NCI-H1930 (cell line): ENCODE measurements around the gene COL4A2.
"Not testable (repeated sequence)": the region's sequence is repeated elsewhere in the genome, so short reads cannot be mapped to it uniquely, and the experiment has no call there.

ENCODE experiments used
- DNase-seq, 2 experiments: peaks; one replicate each; lab custom pipeline; 2025; lab: John Stamatoyannopoulos, UW

COL4A2 gene

DNA sequence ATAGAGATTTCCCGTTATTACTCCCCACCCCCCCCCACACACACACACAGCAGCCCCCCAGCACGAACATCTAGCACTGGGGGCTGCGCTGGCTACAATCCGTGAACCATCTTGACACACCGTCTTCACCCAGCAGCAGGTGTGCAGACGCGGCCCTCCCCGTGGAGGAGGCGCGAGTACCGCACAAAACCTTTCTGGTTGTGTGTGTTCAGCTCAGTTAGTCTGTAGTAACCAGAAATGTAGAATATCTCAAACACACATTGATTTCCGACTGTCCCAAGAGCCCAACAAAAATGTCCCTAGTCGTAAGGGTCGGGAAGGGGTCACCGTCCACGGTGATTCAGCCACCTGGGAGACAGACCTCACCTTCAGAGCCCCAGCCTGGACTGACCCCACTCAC is 131.7 kb downstream of the COL4A2 start:
- no peak for DNase-seq

DNA sequence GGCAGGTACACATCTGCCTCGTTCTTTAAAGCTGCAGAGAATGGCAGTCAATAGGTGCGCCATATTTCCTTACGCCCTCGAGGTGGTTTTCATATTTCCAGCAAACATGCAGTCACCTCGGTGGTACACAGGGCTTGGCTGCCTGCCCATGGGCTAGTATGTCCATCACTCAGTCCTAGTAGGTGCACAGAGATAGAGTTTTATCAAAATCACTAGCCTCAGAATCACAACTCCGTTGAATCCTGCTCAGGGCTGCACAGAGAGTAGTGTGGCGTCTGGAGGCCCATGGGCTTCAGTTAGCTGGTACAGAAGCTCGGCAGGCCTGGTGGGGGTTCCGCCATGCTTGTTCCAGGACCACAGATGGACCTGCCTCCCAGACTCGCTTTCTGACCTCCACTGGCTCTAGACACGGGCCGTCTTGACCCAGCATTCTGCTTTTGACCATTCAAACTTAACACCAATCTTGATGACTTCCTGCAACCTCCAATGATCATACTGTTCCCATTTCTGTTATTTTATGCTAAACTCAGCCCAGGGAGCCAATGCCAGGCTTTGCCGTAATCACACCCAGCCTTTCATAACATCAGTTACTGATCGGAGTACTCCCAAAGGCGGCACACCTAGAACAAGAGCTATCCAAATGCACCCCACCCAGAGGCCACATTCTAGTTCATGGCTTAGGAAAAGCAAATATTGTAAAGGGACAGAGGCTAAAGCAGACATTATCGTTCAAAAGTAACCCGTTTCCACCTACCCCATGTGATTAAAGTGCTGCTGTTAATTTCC is 134.1 kb downstream of the COL4A2 start:
- no peak for DNase-seq

DNA sequence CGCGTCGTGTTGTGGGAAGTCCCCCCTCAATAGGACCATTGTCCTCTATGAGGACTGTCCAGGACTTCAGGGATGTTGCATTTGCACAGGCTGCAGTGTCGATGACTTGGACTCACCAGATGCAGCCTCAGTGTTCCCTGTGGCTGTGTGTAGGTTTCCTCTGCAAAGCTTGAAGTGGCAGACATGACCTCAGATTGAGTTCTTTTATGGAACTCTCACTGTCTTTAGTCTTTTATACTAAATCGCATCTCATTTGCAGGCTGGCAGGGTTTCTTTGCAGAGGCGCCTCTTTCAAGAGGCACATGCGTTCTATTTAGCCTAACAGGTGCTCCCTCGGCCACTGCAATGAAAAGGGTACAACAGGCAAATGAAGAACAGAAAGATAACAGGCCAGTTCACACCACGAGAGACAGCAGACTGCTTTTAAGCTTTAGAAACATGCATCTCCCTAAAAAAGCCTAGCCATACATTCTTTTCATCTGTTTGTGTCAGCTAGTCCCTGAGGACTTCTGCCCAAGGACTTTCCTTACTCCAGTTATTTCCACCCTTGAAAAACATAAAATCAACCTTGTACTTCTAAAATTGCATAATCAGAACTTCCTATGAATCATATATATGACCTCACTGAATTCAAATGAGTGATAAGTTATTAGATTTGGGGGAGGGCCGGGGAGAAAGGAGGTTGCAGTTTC is 136.0 kb downstream of the COL4A2 start:
- no peak for DNase-seq

- DNase-seq: no peak
Measured at GRCh38 chr13:110443622-110444225, 136.6 kb downstream of the COL4A2 start.

- DNase-seq: no peak
Measured at GRCh38 chr13:110444226-110444653, 137.2 kb downstream of the COL4A2 start.

GRCh38 chr13:110445183-110445582 is 138.1 kb downstream of the COL4A2 start:
- no peak for DNase-seq

GRCh38 chr13:110445722-110446574 is 138.9 kb downstream of the COL4A2 start:
- no peak for DNase-seq

DNA sequence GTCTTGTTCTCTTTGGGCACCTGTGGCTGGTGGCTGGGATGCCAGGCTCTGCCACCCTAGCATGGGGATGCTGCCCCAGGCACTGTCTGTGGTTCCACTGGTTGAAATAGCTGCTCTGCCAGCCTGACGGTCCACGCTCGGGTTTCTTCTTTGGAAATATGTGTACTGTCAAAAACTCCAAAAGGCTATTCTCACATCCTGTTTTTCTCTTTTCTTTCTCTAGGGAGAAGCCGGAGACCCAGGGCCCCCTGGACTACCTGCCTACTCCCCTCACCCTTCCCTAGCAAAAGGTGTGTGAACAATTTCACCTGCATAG is 139.4 kb downstream of the COL4A2 start:
- no peak for DNase-seq

- DNase-seq: no peak
Measured at GRCh38 chr13:110447058-110447511, 140.0 kb downstream of the COL4A2 start.

GRCh38 chr13:110447801-110448200 is 140.7 kb downstream of the COL4A2 start:
- DNase-seq: no peak

DNA sequence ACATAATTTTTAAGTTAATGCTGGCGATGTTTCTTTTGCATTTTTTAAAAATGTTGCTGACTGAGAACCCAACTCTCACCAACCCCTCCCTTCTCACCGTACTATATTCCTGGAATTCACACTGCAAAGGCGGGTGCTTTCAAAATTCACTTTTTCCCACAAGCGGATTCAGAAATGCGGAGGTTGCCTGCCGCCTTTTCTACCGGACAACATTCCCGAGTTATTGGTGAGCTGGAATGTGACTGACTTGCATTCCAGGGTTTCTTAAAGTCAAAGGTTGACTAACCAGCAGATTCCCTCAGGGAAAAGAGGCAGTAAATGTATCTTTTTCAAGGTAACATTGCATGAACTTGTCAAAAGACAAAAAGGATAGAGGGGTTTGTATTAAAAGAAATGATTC is 141.1 kb downstream of the COL4A2 start:
- no peak for DNase-seq

DNA sequence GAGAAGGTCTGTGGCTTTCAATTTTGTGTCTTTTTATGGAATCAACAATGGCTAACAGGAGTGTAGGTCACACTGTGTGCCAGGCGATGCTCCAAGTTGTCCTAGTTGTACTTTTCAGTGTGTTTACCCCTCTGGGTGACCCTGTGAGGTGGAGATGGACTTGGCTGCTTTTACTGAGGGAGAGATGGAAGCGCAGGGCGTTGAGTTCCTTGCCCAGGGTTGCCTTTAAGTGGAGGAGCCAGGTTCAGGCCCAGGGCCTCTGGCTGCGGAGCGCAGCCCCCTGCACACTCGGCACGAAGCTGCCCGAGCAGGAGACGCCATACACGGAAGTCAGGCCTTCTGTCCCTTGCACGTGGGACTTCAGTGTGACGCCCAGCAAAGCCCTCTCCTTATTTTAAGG is 141.6 kb downstream of the COL4A2 start:
- DNase-seq: no peak

- DNase-seq: no peak
Measured at GRCh38 chr13:110449219-110450015, 142.3 kb downstream of the COL4A2 start.

DNA sequence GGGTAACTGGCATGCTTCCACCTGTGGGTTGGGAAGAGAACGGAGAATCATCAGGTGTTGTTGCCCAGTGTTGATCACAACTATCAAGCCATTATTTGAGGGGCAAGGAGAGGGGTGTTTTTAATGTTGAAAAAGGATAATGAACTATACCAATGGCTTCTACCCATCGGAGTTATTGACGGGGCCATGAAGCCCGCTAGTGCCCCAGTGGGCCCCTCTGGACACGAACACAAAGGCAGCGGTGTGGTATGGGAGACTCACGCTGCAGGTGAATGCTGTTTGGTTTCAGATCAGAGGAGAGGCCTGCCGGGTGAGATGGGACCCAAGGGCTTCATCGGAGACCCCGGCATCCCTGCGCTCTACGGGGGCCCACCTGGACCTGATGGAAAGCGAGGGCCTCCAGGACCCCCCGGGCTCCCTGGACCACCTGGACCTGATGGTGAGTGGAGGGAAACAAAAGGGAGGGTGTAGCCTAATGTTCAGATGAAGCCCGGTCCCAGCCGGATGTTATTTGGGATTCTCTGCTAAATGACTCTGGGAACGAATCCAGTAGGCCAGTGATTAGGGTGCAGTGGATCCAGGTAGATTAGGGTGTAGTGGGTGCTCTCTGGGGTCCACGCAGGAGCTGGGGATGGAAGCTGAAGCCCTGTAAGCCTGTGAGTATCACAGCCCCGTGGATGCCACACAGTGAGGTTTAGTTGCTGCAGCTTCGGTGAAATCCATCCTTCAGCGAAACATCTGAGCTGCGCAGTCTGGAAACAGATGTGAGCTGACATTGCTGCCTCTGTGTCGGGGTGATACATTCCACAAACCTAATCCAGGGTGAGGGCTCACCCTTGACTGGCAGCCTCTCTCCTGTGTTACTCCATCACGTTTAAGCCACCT is 143.2 kb downstream of the COL4A2 start:
- no peak for DNase-seq

GRCh38 chr13:110450941-110451730 is 144.1 kb downstream of the COL4A2 start:
- no peak for DNase-seq

GRCh38 chr13:110453091-110453490 is 146.0 kb downstream of the COL4A2 start:
- not testable (repeated sequence) for DNase-seq

DNA sequence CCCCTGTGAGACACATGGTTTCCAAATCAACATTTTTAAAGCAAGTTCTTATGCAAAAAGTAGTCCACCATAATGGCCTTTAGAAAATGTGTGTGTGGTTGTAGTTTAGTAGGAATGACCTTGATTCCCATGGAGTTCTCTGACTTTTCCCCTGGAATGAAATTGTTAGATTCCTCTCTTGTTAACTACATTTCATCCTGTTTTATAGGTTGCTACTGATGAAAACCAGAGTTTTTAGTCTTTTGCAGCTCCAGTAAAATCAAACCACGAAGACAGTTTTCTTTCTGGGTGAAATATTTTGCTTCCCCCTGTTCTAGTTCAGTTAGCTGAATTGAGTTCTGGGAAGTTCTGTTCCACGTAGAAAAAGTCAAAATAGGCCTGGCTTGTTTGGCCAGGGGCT is 146.7 kb downstream of the COL4A2 start:
- no peak for DNase-seq

- DNase-seq: no peak
Measured at GRCh38 chr13:110454227-110454859, 147.3 kb downstream of the COL4A2 start.

GRCh38 chr13:110454956-110455355 is 147.9 kb downstream of the COL4A2 start:
- no peak for DNase-seq
